Upper lobe of left lung (tissue), 6 donors: Measurements from ENCODE around the gene PDE6A. TPM values are rescaled to one million over a fixed set of nuclear protein-coding genes. Genes with fewer than 3 reads are reported as not detected.
"Not testable (repeated sequence)": the region's sequence is repeated elsewhere in the genome, so short reads cannot be mapped to it uniquely, and the experiment has no call there.

ENCODE experiments used
- ATAC-seq, 2 donors: fragments of 200-7000 bp; cut with Tn5 transposase; one replicate each; pipeline ENCODE4 v1.9.1; 2022; ENCODE audit warnings: mild to moderate bottlenecking in 2 of 2, moderate library complexity in 2 of 2; ENCODE audit not compliant: low FRiP score in 2 of 2
- DNase-seq, 2 donors: peaks; one replicate each; pipeline ENCODE4 v3.0.0-alpha.2; 2019 to 2020
- H3K27ac ChIP-seq, 4 donors: fragments of 200-600 bp; sonication (generic); one replicate each; pipeline ENCODE4 v1.5.1; 2016 to 2019
- H3K27me3 ChIP-seq, 4 donors: fragments of 200-600 bp; sonication (generic); one replicate each; pipeline ENCODE4 v1.5.1; 2017 to 2019
- H3K36me3 ChIP-seq, 4 donors: fragments of 200-600 bp; sonication (generic); one replicate each; pipeline ENCODE4 v1.5.1; 2016 to 2019
- H3K4me1 ChIP-seq, 4 donors: fragments of 200-600 bp; sonication (generic); one replicate each; pipeline ENCODE4 v1.5.1; 2018 to 2019
- H3K4me3 ChIP-seq, 4 donors: fragments of 200-600 bp; sonication (generic); one replicate each; pipeline ENCODE4 v1.5.1; 2017 to 2019; ENCODE audit warnings: mild to moderate bottlenecking in 2 of 4, moderate library complexity in 1 of 4
- H3K9me3 ChIP-seq, 4 donors: fragments of 200-600 bp; sonication (generic); one replicate each; pipeline ENCODE4 v1.5.1; 2018 to 2019
- CTCF ChIP-seq, 6 experiments: fragments of 450-650 bp in 4 of 6; fragments of 200-600 bp in 2 of 6; sonication (generic) in 2 of 6; IDR thresholded peaks; one replicate each; pipeline ENCODE4 v1.5.1; 2016 to 2019; ENCODE audit warnings: antibody characterized with exemption in 6 of 6
- EP300 ChIP-seq, 4 donors: sonication (generic); formaldehyde crosslinking; IDR thresholded peaks; one replicate each; pipeline ENCODE4 v1.5.1; 2017; ENCODE audit warnings: antibody characterized with exemption in 4 of 4, control low read depth in 2 of 4
- POLR2A ChIP-seq, 4 donors: fragments of 450-650 bp; IDR thresholded peaks; one replicate each; pipeline ENCODE4 v1.5.1; 2016 to 2017; ENCODE audit warnings: antibody characterized with exemption in 4 of 4, mild to moderate bottlenecking in 2 of 4
- POLR2AphosphoS5 ChIP-seq, 2 donors: sonication (generic); formaldehyde crosslinking; IDR thresholded peaks; one replicate each; pipeline ENCODE4 v1.5.1; 2017; ENCODE audit warnings: antibody characterized with exemption in 2 of 2
- WGBS, 2 donors: methylation state at CpG; one replicate each; pipeline ENCODE4 v1.1.5; 2017 to 2018; 5-methylcytosine and 5-hydroxymethylcytosine counted together
- total RNA-seq, 6 donors: library from RNA; depleted of rRNA in 4 of 6; stranded (reverse); fragments of >200 nt in 4 of 6; gene quantifications; one replicate each; pipeline versions ENCODE4 v1.1.0 to v1.2.1, GENCODE V29; 2016 to 2021
- donor health status: DM: no; HTN: no; CAD: no; lungs with moderate emphysema.
- donor health status: DM: no; HTN: yes; CAD: no; lungs with severe emphysema.

Gene PDE6A
- total RNA-seq, 6 donors from 2014 or later = not detected

DNA sequence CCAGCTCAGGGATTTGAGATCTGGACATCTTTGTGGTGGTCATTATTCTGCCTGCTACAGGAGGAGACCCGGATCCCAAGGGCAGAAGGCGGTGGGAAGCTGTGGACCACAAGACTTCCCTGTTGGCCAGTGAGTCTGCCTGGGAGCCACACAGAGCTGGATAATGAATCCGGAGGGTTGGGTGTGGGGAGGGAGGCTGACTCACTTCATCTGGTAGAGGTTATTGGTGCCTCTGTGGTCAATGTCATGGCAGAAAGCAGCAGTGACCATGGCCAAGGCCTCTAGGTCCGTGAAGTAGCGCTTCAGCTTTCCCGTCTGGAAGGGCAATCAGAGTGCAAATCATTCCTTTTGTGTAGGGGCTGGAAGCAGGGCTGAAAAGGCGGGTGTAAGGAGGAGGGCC is 58.5 kb downstream of the PDE6A start:
- Histone ChIP-seq H3K27ac (no peak overlapping the region), H3K27me3 (no peaks in the 10 kb centered on the region), H3K4me3 (no peak overlapping the region), H3K9me3 (no peaks in the 10 kb centered on the region), H3K36me3 (no peaks in the 10 kb centered on the region), H3K4me1 (peaks cover 0 to 9% (median 2%) of the 10 kb centered on the region in 4 donors)
- DNase-seq (no peak), ATAC-seq (peak in 1 of 2 donors; percentile 21)
- WGBS, 2 donors = 86 to 93% methylated on average over 6 to 7 of the region's 7 CpGs
- TF ChIP-seq POLR2AphosphoS5 (IDR thresholded peaks at IDR 0.05) = no peak
- no peak for TF ChIP-seq EP300 (IDR thresholded peaks at IDR 0.05)
- TF ChIP-seq POLR2A (IDR thresholded peaks at IDR 0.05) = no peak
- no peak for TF ChIP-seq CTCF (IDR thresholded peaks at IDR 0.05)

DNA sequence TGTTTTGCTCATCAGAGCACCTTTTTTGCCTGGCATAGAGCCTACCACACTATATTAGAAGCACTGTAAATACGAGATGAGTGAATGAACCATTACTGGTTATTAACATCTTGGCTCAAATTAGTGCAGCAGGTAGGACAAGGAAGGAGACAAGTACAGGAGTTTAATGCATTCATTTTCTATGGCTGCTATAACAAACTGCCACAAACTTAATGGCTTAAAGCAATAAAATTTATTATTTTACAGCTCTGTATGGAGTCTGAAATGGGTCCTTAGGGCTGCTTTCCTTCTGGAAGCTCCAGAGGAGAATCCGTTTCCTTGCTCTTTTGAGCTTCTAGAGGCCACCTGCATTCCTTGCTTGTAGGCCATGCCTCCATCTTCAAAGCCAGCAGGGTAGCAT is 59.1 kb downstream of the PDE6A start:
- Histone ChIP-seq H3K4me3 (no peak overlapping the region), H3K4me1 (peaks cover 0 to 9% (median 2%) of the 10 kb centered on the region in 4 donors), H3K9me3 (no peaks in the 10 kb centered on the region), H3K27me3 (no peaks in the 10 kb centered on the region), H3K27ac (no peak overlapping the region), H3K36me3 (no peaks in the 10 kb centered on the region)
- DNase-seq (no peak), ATAC-seq (no peak)
- WGBS, 2 donors = 76 to 82% methylated on average over 2 of the region's 2 CpGs
- TF ChIP-seq EP300 (IDR thresholded peaks at IDR 0.05) (no peak), POLR2A (IDR thresholded peaks at IDR 0.05) (no peak), CTCF (IDR thresholded peaks at IDR 0.05) (no peak), POLR2AphosphoS5 (IDR thresholded peaks at IDR 0.05) (no peak)

DNA sequence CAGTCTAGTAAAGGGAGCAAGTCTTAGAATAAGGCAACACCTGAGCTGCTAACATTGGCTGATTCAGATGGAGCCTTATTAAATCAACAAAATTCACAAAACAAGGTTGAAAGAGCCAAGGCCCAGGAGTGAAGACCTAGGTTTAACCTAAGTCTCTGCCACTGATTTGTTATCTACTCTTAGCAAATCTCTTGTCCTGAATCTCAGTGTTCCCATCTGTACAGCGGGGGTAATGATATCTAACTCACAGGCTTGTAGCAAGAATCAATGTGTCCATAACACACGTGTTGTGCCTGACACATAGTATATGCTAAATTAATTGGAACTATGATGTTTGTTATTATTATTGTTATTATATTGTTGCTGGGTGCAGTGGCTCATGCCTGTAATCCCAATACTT is 61.0 kb downstream of the PDE6A start:
- 92 to 97% methylated on average over 2 of the region's 2 CpGs for whole genome bisulfite sequencing, 2 donors
- TF ChIP-seq POLR2AphosphoS5 (IDR thresholded peaks at IDR 0.05) (no peak), CTCF (IDR thresholded peaks at IDR 0.05) (no peak), EP300 (IDR thresholded peaks at IDR 0.05) (no peak), POLR2A (IDR thresholded peaks at IDR 0.05) (no peak)
- Histone ChIP-seq H3K4me3 (no peak overlapping the region), H3K36me3 (no peaks in the 10 kb centered on the region), H3K9me3 (no peaks in the 10 kb centered on the region), H3K27me3 (no peaks in the 10 kb centered on the region), H3K27ac (no peak overlapping the region), H3K4me1 (peaks cover 0 to 9% (median 2%) of the 10 kb centered on the region in 4 donors)
- ATAC-seq = no peak
- DNase-seq = no peak

DNA sequence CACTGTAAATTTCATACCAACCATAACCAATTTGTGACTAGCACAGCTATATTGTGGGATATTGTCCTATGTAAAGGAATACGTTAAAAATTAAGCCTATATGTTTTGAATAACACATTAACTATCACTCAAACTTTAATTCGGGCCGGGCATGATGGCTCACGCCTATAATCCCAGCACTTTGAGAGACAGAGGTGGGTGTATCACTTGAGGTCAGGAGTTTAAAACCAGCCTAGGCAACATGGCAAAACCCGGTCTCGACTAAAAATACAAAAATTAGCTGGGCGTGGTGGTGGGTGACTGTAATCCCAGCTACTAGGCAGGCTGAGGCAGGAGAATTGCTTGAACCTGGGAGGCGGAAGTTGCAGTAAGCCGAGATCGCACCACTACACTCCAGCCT is 62.0 kb downstream of the PDE6A start:
- not testable (repeated sequence) for H3K4me1 ChIP-seq, H3K36me3 ChIP-seq, ATAC-seq, H3K4me3 ChIP-seq, H3K27me3 ChIP-seq, H3K27ac ChIP-seq, H3K9me3 ChIP-seq, DNase-seq
- 94 to 95% methylated on average over 10 of the region's 10 CpGs for WGBS, 2 donors

DNA sequence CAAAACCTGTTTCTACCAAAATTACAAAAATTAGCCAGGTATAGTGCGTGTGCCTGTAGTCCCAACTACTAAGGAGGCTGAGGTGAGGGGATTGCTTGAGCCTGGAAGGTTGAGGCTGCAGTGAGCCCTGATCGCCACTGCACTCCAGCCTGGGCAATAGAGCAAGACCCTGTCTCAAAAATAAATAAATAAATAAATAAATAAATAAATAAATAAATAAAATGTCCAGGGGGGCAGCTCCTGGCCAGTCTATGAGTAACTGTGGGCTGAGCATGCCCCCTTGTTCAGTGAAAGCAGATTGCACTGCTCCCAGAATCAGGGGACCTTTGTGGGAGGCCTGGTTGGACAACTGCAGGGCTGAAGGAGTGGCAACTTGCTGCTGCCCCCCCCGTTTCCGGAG is 62.7 kb downstream of the PDE6A start:
- DNase-seq = no peak
- Histone ChIP-seq H3K9me3 (no peaks in the 10 kb centered on the region), H3K27ac (no peak overlapping the region), H3K27me3 (no peaks in the 10 kb centered on the region), H3K36me3 (no peaks in the 10 kb centered on the region), H3K4me1 (peaks cover 0 to 5% (median 2%) of the 10 kb centered on the region in 4 donors), H3K4me3 (no peak overlapping the region)
- no peak for ATAC-seq
- TF ChIP-seq CTCF (IDR thresholded peaks at IDR 0.05) (no peak), POLR2A (IDR thresholded peaks at IDR 0.05) (no peak), EP300 (IDR thresholded peaks at IDR 0.05) (no peak), POLR2AphosphoS5 (IDR thresholded peaks at IDR 0.05) (no peak)
- 76 to 88% methylated on average over 4 of the region's 4 CpGs for whole genome bisulfite sequencing, 2 donors
